PC-3 (cell line): Measurements from ENCODE around the gene C14orf132. TPM values are rescaled to one million over a fixed set of nuclear protein-coding genes. Genes with fewer than 3 reads are reported as not detected.

Source experiments
- ATAC-seq: fragments of 200-7000 bp; cut with Tn5 transposase; 2 replicates; pipeline ENCODE4 v1.9.1; 2020; ENCODE audit warnings: mild to moderate bottlenecking, moderate library complexity
- BruUV-seq: library from RNA; stranded (reverse); fragments of 400-500 nt; replicated peaks from 2 replicates; lab custom pipeline; 2021; lab: Mats Ljungman, UMichigan
- CTCF ChIA-PET: fragments of 300-600 bp; sonication (Branson Sonifier 250); formaldehyde crosslinking; loops from one replicate; lab custom pipeline; 2022; ENCODE audit warnings: antibody characterized with exemption; lab: Charles Lee
- POLR2A ChIA-PET: fragments of 300-600 bp; sonication (Branson Sonifier 250); formaldehyde crosslinking; loops from one replicate; lab custom pipeline; 2022; ENCODE audit warnings: antibody characterized with exemption; ENCODE audit not compliant: unreplicated experiment; lab: Charles Lee
- DNase-seq: peaks from one replicate; pipeline ENCODE4 v3.0.0-alpha.2; 2015
- H2AFZ ChIP-seq: fragments of 300-600 bp; sonication (generic); 2 replicates; pipeline ENCODE4 v1.6.0; 2016; ENCODE audit warnings: antibody characterized with exemption, low read length
- H3F3A ChIP-seq: fragments of 300-600 bp; sonication (generic); one replicate; pipeline ENCODE4 v1.6.0; 2017; ENCODE audit warnings: antibody characterized with exemption, low read length, control low read depth, mild to moderate bottlenecking; ENCODE audit not compliant: unreplicated experiment
- H3K27ac ChIP-seq: fragments of 300-600 bp; sonication (generic); 2 replicates; pipeline ENCODE4 v1.5.1; 2016; ENCODE audit warnings: mild to moderate bottlenecking, low read length
- H3K27me3 ChIP-seq: fragments of 300-600 bp; sonication (generic); 2 replicates; pipeline ENCODE4 v1.6.1; 2016; ENCODE audit warnings: low read length, mixed read lengths
- H3K36me3 ChIP-seq: fragments of 300-600 bp; sonication (generic); 2 replicates; pipeline ENCODE4 v1.6.1; 2016; ENCODE audit warnings: low read depth, mixed run types, low read length, mixed read lengths
- H3K4me1 ChIP-seq: fragments of 300-600 bp; sonication (generic); 2 replicates; pipeline ENCODE4 v1.5.1; 2016; ENCODE audit warnings: low read length; ENCODE audit not compliant: insufficient read depth
- H3K4me2 ChIP-seq: fragments of 300-600 bp; sonication (generic); 2 replicates; pipeline ENCODE4 v1.6.0; 2016; ENCODE audit warnings: low read length
- H3K4me3 ChIP-seq: fragments of 300-600 bp; sonication (generic); 2 replicates; pipeline ENCODE4 v1.5.1; 2016; ENCODE audit warnings: mild to moderate bottlenecking, low read length, mixed read lengths
- H3K79me2 ChIP-seq: fragments of 300-600 bp; sonication (generic); 2 replicates; pipeline ENCODE4 v1.6.1; 2017; ENCODE audit warnings: low read length, mixed read lengths
- H3K9ac ChIP-seq: fragments of 300-600 bp; sonication (generic); 2 replicates; pipeline ENCODE4 v1.6.0; 2016; ENCODE audit warnings: mild to moderate bottlenecking, low read length
- H3K9me2 ChIP-seq: fragments of 300-600 bp; sonication (generic); replicated peaks from 2 replicates; pipeline ENCODE4 v1.6.1; 2016; ENCODE audit warnings: mixed run types, low read length, mixed read lengths
- H3K9me3 ChIP-seq: fragments of 300-600 bp; sonication (generic); 2 replicates; pipeline ENCODE4 v1.6.1; 2016; ENCODE audit warnings: low read length, mixed read lengths
- H4K20me1 ChIP-seq: fragments of 300-600 bp; sonication (generic); 2 replicates; pipeline ENCODE4 v1.6.1; 2016; ENCODE audit warnings: low read length, mixed read lengths
- CTCF ChIP-seq: fragments of 300-600 bp; sonication (generic); conservative IDR thresholded peaks from 2 replicates; pipeline ENCODE4 v1.5.1; 2017; ENCODE audit warnings: antibody characterized with exemption, low read depth, mild to moderate bottlenecking, low read length
- EZH2 ChIP-seq: fragments of 300-600 bp; sonication (generic); IDR thresholded peaks from one replicate; pipeline ENCODE4 v1.6.1; 2017; ENCODE audit warnings: antibody characterized with exemption, mild to moderate bottlenecking, low read length; ENCODE audit not compliant: unreplicated experiment
- EZH2phosphoT487 ChIP-seq: fragments of 300-600 bp; sonication (generic); IDR thresholded peaks from 2 replicates; pipeline ENCODE4 v1.6.1; 2018; ENCODE audit warnings: mild to moderate bottlenecking, antibody characterized with exemption, low read length, borderline replicate concordance
- intact Hi-C: fragments of 100-400 bp; cut with micrococcal nuclease; formaldehyde crosslinking; loops from 2 replicates; pipeline ENCODE4 v1.9.0; 2023
- total RNA-seq: library from RNA; depleted of rRNA; stranded (reverse); fragments of >200 nt; gene quantifications from 2 replicates; pipeline ENCODE4 v1.2.3, GENCODE V29; 2014

The C14orf132 gene
- total RNA-seq, 1 experiment from 2014 or later = not detected

- POLR2A ChIA-PET = no interaction called here
Measured at GRCh38 chr14:96051231-96051630, 12.1 kb downstream of the C14orf132 start.

GRCh38 chr14:96051642-96052540 is 12.7 kb downstream of the C14orf132 start:
- no peak overlapping the region for H3K27ac ChIP-seq
- TF ChIP-seq CTCF (peak; percentile 53), EZH2 (no peak)
- no peaks in the 10 kb centered on the region for H3F3A ChIP-seq
- CTCF ChIA-PET = no interaction called here
- BruUV-seq = no TSS peak
- H3K4me2 ChIP-seq = no peak overlapping the region
- no peaks in the 10 kb centered on the region for H3K9me2 ChIP-seq
- intact Hi-C loops = no loop called here
- POLR2A ChIA-PET = no interaction called here
- ATAC-seq (no peak), DNase-seq (peak; percentile 15)
- H3K9me3 ChIP-seq = no peaks in the 10 kb centered on the region
- peaks cover 37% of the 10 kb centered on the region for H3K27me3 ChIP-seq
- H3K4me3 ChIP-seq = no peak overlapping the region
- no peak overlapping the region for H3K9ac ChIP-seq
- no peaks in the 10 kb centered on the region for H4K20me1 ChIP-seq
- no peaks in the 10 kb centered on the region for H3K4me1 ChIP-seq
- no peak overlapping the region for H2AFZ ChIP-seq
- no peaks in the 10 kb centered on the region for H3K79me2 ChIP-seq
- no peaks in the 10 kb centered on the region for H3K36me3 ChIP-seq

More at GRCh38 chr14:96051231-96051630, 12.1 kb downstream of the C14orf132 start:
- Histone ChIP-seq H2AFZ (no peak overlapping the region), H3K9me3 (no peaks in the 10 kb centered on the region), H3F3A (no peaks in the 10 kb centered on the region), H3K79me2 (no peaks in the 10 kb centered on the region), H3K4me3 (no peak overlapping the region), H3K27ac (no peak overlapping the region), H3K27me3 (peaks cover 37% of the 10 kb centered on the region), H3K9ac (no peak overlapping the region), H3K4me2 (no peak overlapping the region), H3K9me2 (no peaks in the 10 kb centered on the region), H3K4me1 (no peaks in the 10 kb centered on the region), H3K36me3 (no peaks in the 10 kb centered on the region), H4K20me1 (no peaks in the 10 kb centered on the region)
- DNase-seq (no peak), ATAC-seq (no peak)
- intact Hi-C loops = no loop called here
- CTCF ChIA-PET = no interaction called here
- BruUV-seq = no TSS peak
- TF ChIP-seq EZH2phosphoT487 (no peak), CTCF (no peak), EZH2 (no peak)
